ENCODE results near the gene AGXT2. TPM values are rescaled to one million over a fixed set of nuclear protein-coding genes. Genes with fewer than 3 reads are reported as not detected.

The AGXT2 gene
- total and polyA plus RNA-seq, 9 of the 15 experiments (the other 6 are each of a cell fraction or from before 2014, with no cell fraction given): not detected

DNA sequence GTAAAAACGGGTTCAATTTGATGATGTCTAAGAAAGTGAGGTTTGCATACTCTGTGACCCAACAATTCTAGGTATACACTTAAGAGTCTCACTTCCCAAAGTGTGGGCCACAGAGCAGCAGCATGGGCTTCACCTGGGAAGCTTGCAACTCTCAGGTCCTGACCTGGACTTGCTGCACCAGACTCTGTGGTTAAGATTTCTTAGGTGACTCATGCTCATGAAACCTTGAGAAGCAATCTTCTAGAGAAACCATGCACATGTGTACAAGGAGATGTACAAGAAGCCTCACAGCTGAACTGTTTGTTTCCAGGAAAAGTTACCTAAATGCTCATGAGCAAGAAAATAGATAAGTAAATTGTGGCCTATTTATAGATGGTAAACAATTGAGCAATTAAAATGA is 88.4 kb downstream of the AGXT2 start:
- Histone ChIP-seq H3K9ac (ENCODE audit: insufficient read depth in 1 of 2, low read depth in 2 of 2, low read length in 2 of 2) (no peak overlapping the region), H3K36me3 (ENCODE audit: control insufficient read depth, insufficient read depth, low read length) (peaks cover 25% of the 10 kb centered on the region; the same call in 2 of the 3 replicates), H3K27ac (ENCODE audit: extremely low read depth, low read depth, low read length) (no peak overlapping the region), H2AFZ (ENCODE audit: low read depth, low read length) (no peak overlapping the region), H4K20me1 (replicated peaks; ENCODE audit: control insufficient read depth, insufficient read depth, low read length) (no peaks in the 10 kb centered on the region), H3K4me3 (no peak overlapping the region), H3K27me3 (ENCODE audit: control insufficient read depth in 2 of 2, insufficient read depth in 2 of 2, low read length in 2 of 2) (no peaks in the 10 kb centered on the region), H3K4me2 (ENCODE audit: insufficient read depth, low read length) (no peak overlapping the region), H3K4me1 (replicated peaks in 1 of 2; ENCODE audit: control insufficient read depth in 2 of 2, insufficient read depth in 2 of 2, low read length in 2 of 2) (no peaks in the 10 kb centered on the region), H3K9me3 (replicated peaks; ENCODE audit: control insufficient read depth, insufficient read depth, low read depth, low read length) (no peaks in the 10 kb centered on the region), H3K79me2 (ENCODE audit: control insufficient read depth, insufficient read depth, low read length) (no peaks in the 10 kb centered on the region), H3K9me1 (ENCODE audit: control insufficient read depth, insufficient read depth, low read length) (no peaks in the 10 kb centered on the region)
- WGBS (ENCODE audit: insufficient coverage, low coverage, missing lambda C conversion rate): 35% methylated on average over 1 of the region's 1 CpG
- DNase-seq (ENCODE audit: extremely low read depth in 1 of 4, low spot score in 3 of 4): peak in 3 of 4 experiments; percentile 16 to 31 (median 19)
- ChIA-PET CTCF (ENCODE audit: low intra/inter-chr PET ratio) (no interaction called here), POLR2A (no interaction called here)
- intact Hi-C loops (cut with micrococcal nuclease): no loop called here
- peak; percentile 48 for ATAC-seq
- BruUV-seq (replicated peaks): no TSS peak
- FAIRE-seq: peak; percentile 65
- in situ Hi-C loops (cut with MboI): no loop called here
- TF ChIP-seq BHLHE40 (IDR thresholded peaks at IDR 0.05; ENCODE audit: low read length) (peak; percentile 35; the same call in 1 of the 2 replicates), CEBPG (CRISPR knock-in tag; IDR thresholded peaks at IDR 0.05) (no peak), CEBPG (tag; conservative IDR thresholded peaks at IDR 0.05 in 1 of 2, IDR thresholded peaks at IDR 0.05 in 1 of 2) (no peak; a peak in 1 of 4 replicates), NR1H2 (CRISPR knock-in tag; IDR thresholded peaks at IDR 0.05) (no peak), ZC3H4 (CRISPR knock-in tag; IDR thresholded peaks at IDR 0.05; ENCODE audit: borderline replicate concordance) (no peak), KLF13 (tag; IDR thresholded peaks at IDR 0.05; ENCODE audit: borderline replicate concordance, low read depth) (no peak), ZNF316 (IDR thresholded peaks at IDR 0.05) (no peak), HMG20B (CRISPR knock-in tag; IDR thresholded peaks at IDR 0.05) (no peak), ATF7 (IDR thresholded peaks at IDR 0.05) (no peak), MEF2A (IDR thresholded peaks at IDR 0.05; ENCODE audit: control insufficient read depth, low read depth, low read length) (peak; percentile 42; the same call in 1 of the 2 replicates), LEF1 (IDR thresholded peaks at IDR 0.05) (no peak), RCOR1 (IDR thresholded peaks at IDR 0.05; ENCODE audit: borderline replicate concordance in 1 of 2, low read depth in 2 of 2, low read length in 2 of 2) (no peak)
- TF ChIP-seq, protein P1, sequence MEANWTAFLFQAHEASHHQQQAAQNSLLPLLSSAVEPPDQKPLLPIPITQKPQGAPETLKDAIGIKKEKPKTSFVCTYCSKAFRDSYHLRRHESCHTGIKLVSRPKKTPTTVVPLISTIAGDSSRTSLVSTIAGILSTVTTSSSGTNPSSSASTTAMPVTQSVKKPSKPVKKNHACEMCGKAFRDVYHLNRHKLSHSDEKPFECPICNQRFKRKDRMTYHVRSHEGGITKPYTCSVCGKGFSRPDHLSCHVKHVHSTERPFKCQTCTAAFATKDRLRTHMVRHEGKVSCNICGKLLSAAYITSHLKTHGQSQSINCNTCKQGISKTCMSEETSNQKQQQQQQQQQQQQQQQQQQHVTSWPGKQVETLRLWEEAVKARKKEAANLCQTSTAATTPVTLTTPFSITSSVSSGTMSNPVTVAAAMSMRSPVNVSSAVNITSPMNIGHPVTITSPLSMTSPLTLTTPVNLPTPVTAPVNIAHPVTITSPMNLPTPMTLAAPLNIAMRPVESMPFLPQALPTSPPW (CRISPR knock-in tag; IDR thresholded peaks at IDR 0.05): no peak
- TF ChIP-seq, protein P2, sequence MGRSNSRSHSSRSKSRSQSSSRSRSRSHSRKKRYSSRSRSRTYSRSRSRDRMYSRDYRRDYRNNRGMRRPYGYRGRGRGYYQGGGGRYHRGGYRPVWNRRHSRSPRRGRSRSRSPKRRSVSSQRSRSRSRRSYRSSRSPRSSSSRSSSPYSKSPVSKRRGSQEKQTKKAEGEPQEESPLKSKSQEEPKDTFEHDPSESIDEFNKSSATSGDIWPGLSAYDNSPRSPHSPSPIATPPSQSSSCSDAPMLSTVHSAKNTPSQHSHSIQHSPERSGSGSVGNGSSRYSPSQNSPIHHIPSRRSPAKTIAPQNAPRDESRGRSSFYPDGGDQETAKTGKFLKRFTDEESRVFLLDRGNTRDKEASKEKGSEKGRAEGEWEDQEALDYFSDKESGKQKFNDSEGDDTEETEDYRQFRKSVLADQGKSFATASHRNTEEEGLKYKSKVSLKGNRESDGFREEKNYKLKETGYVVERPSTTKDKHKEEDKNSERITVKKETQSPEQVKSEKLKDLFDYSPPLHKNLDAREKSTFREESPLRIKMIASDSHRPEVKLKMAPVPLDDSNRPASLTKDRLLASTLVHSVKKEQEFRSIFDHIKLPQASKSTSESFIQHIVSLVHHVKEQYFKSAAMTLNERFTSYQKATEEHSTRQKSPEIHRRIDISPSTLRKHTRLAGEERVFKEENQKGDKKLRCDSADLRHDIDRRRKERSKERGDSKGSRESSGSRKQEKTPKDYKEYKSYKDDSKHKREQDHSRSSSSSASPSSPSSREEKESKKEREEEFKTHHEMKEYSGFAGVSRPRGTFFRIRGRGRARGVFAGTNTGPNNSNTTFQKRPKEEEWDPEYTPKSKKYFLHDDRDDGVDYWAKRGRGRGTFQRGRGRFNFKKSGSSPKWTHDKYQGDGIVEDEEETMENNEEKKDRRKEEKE (IDR thresholded peaks at IDR 0.05; ENCODE audit: borderline replicate concordance in 1 of 2, control insufficient read depth in 1 of 2, low read depth in 2 of 2, low read length in 1 of 2): no peak
- TF ChIP-seq, protein P3, sequence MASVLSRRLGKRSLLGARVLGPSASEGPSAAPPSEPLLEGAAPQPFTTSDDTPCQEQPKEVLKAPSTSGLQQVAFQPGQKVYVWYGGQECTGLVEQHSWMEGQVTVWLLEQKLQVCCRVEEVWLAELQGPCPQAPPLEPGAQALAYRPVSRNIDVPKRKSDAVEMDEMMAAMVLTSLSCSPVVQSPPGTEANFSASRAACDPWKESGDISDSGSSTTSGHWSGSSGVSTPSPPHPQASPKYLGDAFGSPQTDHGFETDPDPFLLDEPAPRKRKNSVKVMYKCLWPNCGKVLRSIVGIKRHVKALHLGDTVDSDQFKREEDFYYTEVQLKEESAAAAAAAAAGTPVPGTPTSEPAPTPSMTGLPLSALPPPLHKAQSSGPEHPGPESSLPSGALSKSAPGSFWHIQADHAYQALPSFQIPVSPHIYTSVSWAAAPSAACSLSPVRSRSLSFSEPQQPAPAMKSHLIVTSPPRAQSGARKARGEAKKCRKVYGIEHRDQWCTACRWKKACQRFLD (CRISPR knock-in tag; IDR thresholded peaks at IDR 0.05): no peak

All from K562 (cell line).